Lung (tissue), 12 donors: ENCODE data around the gene GABBR1. TPM values are rescaled to one million over a fixed set of nuclear protein-coding genes. Genes with fewer than 3 reads are reported as not detected.

ENCODE experiments used
- ATAC-seq: fragments of 200-7000 bp; cut with Tn5 transposase; one replicate; pipeline ENCODE4 v1.9.1; 2020; ENCODE audit warnings: moderate number of reproducible peaks; ENCODE audit not compliant: insufficient read depth, low FRiP score
- DNase-seq, 3 donors: peaks; one replicate each; pipeline ENCODE4 v3.0.0-alpha.2; 2013 to 2017
- H3K27ac ChIP-seq, 2 donors: one replicate each; pipeline ENCODE4 v1.5.1; 2013; ENCODE audit warnings: mild to moderate bottlenecking in 2 of 2, moderate library complexity in 2 of 2, control low read depth in 1 of 2, inconsistent platforms in 1 of 2, low read depth in 1 of 2, low read length in 1 of 2
- H3K27me3 ChIP-seq, 3 donors: one replicate each; pipeline ENCODE4 v1.5.1; 2013; ENCODE audit warnings: low read length in 2 of 3; ENCODE audit not compliant: control insufficient read depth in 3 of 3, insufficient read depth in 3 of 3
- H3K36me3 ChIP-seq, 4 donors: one replicate each; pipeline ENCODE4 v1.5.1; 2013; ENCODE audit warnings: low read length in 4 of 4, mild to moderate bottlenecking in 1 of 4, moderate library complexity in 1 of 4; ENCODE audit not compliant: control insufficient read depth in 4 of 4, insufficient read depth in 4 of 4
- H3K4me1 ChIP-seq, 5 donors: one replicate each; pipeline ENCODE4 v1.5.1; 2013; ENCODE audit warnings: low read length in 5 of 5, mild to moderate bottlenecking in 2 of 5, moderate library complexity in 1 of 5; ENCODE audit not compliant: control insufficient read depth in 5 of 5, insufficient read depth in 5 of 5
- H3K4me3 ChIP-seq: one replicate; pipeline ENCODE4 v1.5.1; 2013; ENCODE audit warnings: mild to moderate bottlenecking, control low read depth, moderate library complexity
- H3K9ac ChIP-seq, 2 donors: one replicate each; pipeline ENCODE4 v1.5.1; 2013; ENCODE audit warnings: low read length in 2 of 2, control low read depth in 1 of 2; ENCODE audit not compliant: insufficient read depth in 1 of 2
- H3K9me3 ChIP-seq, 4 donors: one replicate each; pipeline ENCODE4 v1.5.1; 2013; ENCODE audit warnings: low read length in 3 of 4, mild to moderate bottlenecking in 1 of 4, moderate library complexity in 1 of 4; ENCODE audit not compliant: control insufficient read depth in 4 of 4, insufficient read depth in 3 of 4
- CTCF ChIP-seq: IDR thresholded peaks from 2 replicates; pipeline ENCODE4 v1.5.1; 2012; ENCODE audit warnings: mild to moderate bottlenecking; ENCODE audit errors: control extremely low read depth, extremely low read depth
- WGBS, 2 donors: extraction: QIAGEN DNeasy Blood & Tissue Kit; methylation state at CpG; one replicate each; pipeline ENCODE4 v1.1.7; 2013; 5-methylcytosine and 5-hydroxymethylcytosine counted together
- polyA plus RNA-seq, 2 donors: library from polyadenylated mRNA; stranded (reverse); fragments of 200-250 nt; gene quantifications; one replicate each; pipeline ENCODE4 v1.2.1, GENCODE V29; 2013
- total RNA-seq, 2 donors: library from RNA; depleted of rRNA in 1 of 2; stranded (reverse); fragments of >200 nt in 1 of 2; gene quantifications; one replicate each; pipeline ENCODE4 v1.2.1, GENCODE V29; 2014 to 2021
- donor health status: control.
- donor health status: control.
- donor health status: Bipolar disorder and iron deficiency.
- donor health status: healthy.
- donor health status: DM: yes; HTN: yes; CAD: no.

Gene GABBR1
- total and polyA plus RNA-seq, 4 donors = 12.9 to 35.7 (median 25.0) TPM

DNA sequence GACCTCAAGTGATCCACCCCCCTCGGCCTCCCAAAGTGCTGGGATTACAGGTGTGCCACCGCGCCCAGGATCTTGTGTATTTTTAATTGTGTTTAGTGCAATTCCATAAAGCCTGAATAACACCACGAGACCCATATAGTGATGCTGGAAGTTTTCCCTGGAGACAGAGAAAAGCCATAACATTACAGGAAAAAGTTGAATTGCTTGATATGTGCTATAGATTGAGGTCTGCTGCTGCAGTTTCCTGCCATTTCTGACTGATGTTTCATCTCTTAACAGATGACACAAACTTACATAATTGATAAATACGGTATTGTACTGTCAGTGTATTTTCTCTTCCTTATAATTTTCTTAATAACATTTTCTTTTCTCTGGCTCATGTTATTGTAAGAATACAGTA lies 66.1 kb downstream of the GABBR1 start:
- no peak overlapping the region for H3K9ac ChIP-seq
- H3K36me3 ChIP-seq = no peaks in the 10 kb centered on the region
- DNase-seq (peak in 2 of 3 donors; percentile 56 to 79), ATAC-seq (no peak)
- H3K4me1 ChIP-seq = peaks cover 0 to 18% (median 0%) of the 10 kb centered on the region in 5 donors
- no peaks in the 10 kb centered on the region for H3K9me3 ChIP-seq
- WGBS, 2 donors = 85 to 89% methylated on average over 5 of the region's 5 CpGs
- no peak for TF ChIP-seq CTCF
- no peak overlapping the region for H3K4me3 ChIP-seq
- peaks cover 0 to 7% (median under 1%) of the 10 kb centered on the region in 3 donors for H3K27me3 ChIP-seq
- no peak overlapping the region for H3K27ac ChIP-seq

- Histone ChIP-seq H3K9me3 (no peaks in the 10 kb centered on the region), H3K9ac (no peak overlapping the region), H3K36me3 (no peaks in the 10 kb centered on the region), H3K27me3 (peaks cover 0 to 5% (median 0%) of the 10 kb centered on the region in 3 donors), H3K4me1 (peaks cover 0 to 18% (median 0%) of the 10 kb centered on the region in 5 donors), H3K4me3 (no peak overlapping the region), H3K27ac (no peak overlapping the region)
- ATAC-seq (no peak), DNase-seq (no peak)
- no peak for TF ChIP-seq CTCF
These were observed 68.1 kb downstream of the GABBR1 start for GRCh38 chr6:29564875-29565274.

- peaks cover 0 to 1% (median 0%) of the 10 kb centered on the region in 4 donors for H3K9me3 ChIP-seq
- DNase-seq = no peak
- H3K27ac ChIP-seq = no peak overlapping the region
- no peak overlapping the region for H3K4me3 ChIP-seq
- H3K27me3 ChIP-seq = peaks cover 0 to 5% (median 0%) of the 10 kb centered on the region in 3 donors
- no peak for ATAC-seq
- H3K4me1 ChIP-seq = peaks cover 0 to 18% (median 0%) of the 10 kb centered on the region in 5 donors
- no peak overlapping the region for H3K9ac ChIP-seq
- TF ChIP-seq CTCF = no peak
- H3K36me3 ChIP-seq = no peaks in the 10 kb centered on the region
- 30 to 50% methylated on average over 3 of the region's 3 CpGs for WGBS, 2 donors
These were observed 69.5 kb downstream of the GABBR1 start for GRCh38 chr6:29563435-29563965.

GRCh38 chr6:29561606-29562181 lies 71.3 kb downstream of the GABBR1 start:
- Histone ChIP-seq H3K9ac (no peak overlapping the region), H3K4me1 (peaks cover 0 to 4% (median 0%) of the 10 kb centered on the region in 5 donors), H3K9me3 (peaks cover 0 to 2% (median 0%) of the 10 kb centered on the region in 4 donors), H3K27ac (no peak overlapping the region), H3K36me3 (no peaks in the 10 kb centered on the region), H3K4me3 (no peak overlapping the region), H3K27me3 (peaks cover 0 to 6% (median 0%) of the 10 kb centered on the region in 3 donors)
- no peak for TF ChIP-seq CTCF
- ATAC-seq = no peak
- peak; percentile 66 to 86 (median 80) for DNase-seq
- 76 to 94% methylated on average over 1 of the region's 1 CpG for WGBS, 2 donors
